ENCODE measurements around the gene MNT. TPM values are rescaled to one million over a fixed set of nuclear protein-coding genes. Genes with fewer than 3 reads are reported as not detected.

The MNT gene
- total RNA-seq, 4 donors from 2014 or later: 13.7 to 27.7 (median 20.9) TPM

- no peak for TF ChIP-seq POLR2A (IDR thresholded peaks at IDR 0.05)
- no peak for TF ChIP-seq EP300 (IDR thresholded peaks at IDR 0.05; ENCODE audit: low read depth)
- TF ChIP-seq CTCF (IDR thresholded peaks at IDR 0.05): no peak
- no peak for TF ChIP-seq POLR2AphosphoS5 (IDR thresholded peaks at IDR 0.05)
- in situ Hi-C loops (cut with MboI; ENCODE audit: low pct_ligation_motif_present in 1 of 4, low pct_unique_long_range_greater_than_20kb in 1 of 4, low sequenced_read_pairs in 3 of 4): no loop called here
- DNase-seq: peak; percentile 11
- Histone ChIP-seq H3K4me3 (peak overlapping the region; percentile 35 to 98 (median 81)), H3K9me3 (no peaks in the 10 kb centered on the region), H3K36me3 (peaks cover 0 to 37% (median 11%) of the 10 kb centered on the region in 4 donors), H3K27me3 (no peaks in the 10 kb centered on the region), H3K4me1 (peaks cover 6 to 24% (median 17%) of the 10 kb centered on the region in 4 donors), H3K27ac (peak overlapping the region; percentile 92 to 95 (median 94))
- intact Hi-C loops (cut with DNase I; ENCODE audit: low total_unique reads): no loop called here
- WGBS, 2 donors (ENCODE audit: low coverage in 1 of 2): 1% methylated on average over 17 of the region's 17 CpGs; no CpG with 5 or more reads in 1 of the 2 donors
Observed at GRCh38 chr17:2335726-2336214, 65.1 kb downstream of the MNT start.

Small RNA genes within 50 kb of the gene (small RNA-seq; reads per million reads assigned to genes)
- gene AC006435.3: 0 reads per million in 4 donors
- gene AC006435.4: 0 reads per million in 4 donors

Other genes with a start within 250 kb of the MNT start
- gene SMG6, start 97.3 kb downstream of the MNT start, total RNA-seq: 100 to 1,000 TPM in 1 of 4 donors, 10 to 100 TPM in 3; 28.6 to 112 (median 39.1) TPM
- gene SRR, start 97.1 kb downstream of the MNT start, total RNA-seq: 10 to 100 TPM in 2 of 4 donors, under 1 TPM in 1, not detected in 1; 0.40 to 23.1 (median 12.1) TPM
- 10 to 100 TPM in 2 of 4 donors, 1 to 10 TPM in 2; 3.0 to 18.9 (median 14.4) TPM for gene TSR1, start 64.6 kb downstream of the MNT start, total RNA-seq
- 100 to 1,000 TPM in 1 of 4 donors, 10 to 100 TPM in 3; 41.0 to 148 (median 70.0) TPM for gene SGSM2, start 63.6 kb downstream of the MNT start, total RNA-seq
- 100 to 1,000 TPM in 1 of 4 donors, 10 to 100 TPM in 3; 16.1 to 141 (median 19.8) TPM for gene METTL16, start 110.8 kb upstream of the MNT start, total RNA-seq
- gene PAFAH1B1, start 192.6 kb upstream of the MNT start, total RNA-seq: 100 to 1,000 TPM in 2 of 4 donors, 10 to 100 TPM in 2; 24.1 to 145 (median 98.8) TPM

Data from transverse colon (tissue), 4 donors.